Endothelial cell of umbilical vein (primary cell): Measurements from ENCODE around the gene CDC42BPB.

Experiments used
- CTCF ChIP-seq, 2 donors: IDR thresholded peaks; 1 replicate in 1 of 2; 2 replicates in 1 of 2; pipeline ENCODE4 v1.5.1; 2011; ENCODE audit warnings: low read length in 2 of 2, mild to moderate bottlenecking in 2 of 2, moderate library complexity in 2 of 2, control low read depth in 1 of 2, inconsistent platforms in 1 of 2, low read depth in 1 of 2; ENCODE audit not compliant: insufficient read depth in 1 of 2; ENCODE audit errors: extremely low read depth in 1 of 2
- EZH2 ChIP-seq: IDR thresholded peaks from 2 replicates; pipeline ENCODE4 v1.6.1; 2012; ENCODE audit warnings: borderline replicate concordance, low read depth, mild to moderate bottlenecking, moderate library complexity, low read length, inconsistent platforms; ENCODE audit not compliant: severe bottlenecking
- FOS ChIP-seq: IDR thresholded peaks from 2 replicates; pipeline ENCODE4 v1.6.1; 2011; ENCODE audit warnings: mild to moderate bottlenecking, low read length, moderate library complexity, borderline replicate concordance; ENCODE audit not compliant: insufficient read depth
- JUN ChIP-seq: IDR thresholded peaks from 2 replicates; pipeline ENCODE4 v1.6.1; 2011; ENCODE audit warnings: borderline replicate concordance, low read depth; ENCODE audit not compliant: insufficient read length, insufficient read depth

- TF ChIP-seq EZH2 (no peak), CTCF (IDR thresholded peaks at IDR 0.05; ENCODE audit: extremely low read depth in 1 of 2, insufficient read depth in 1 of 2, low read depth in 1 of 2, low read length in 2 of 2) (no peak), FOS (no peak), JUN (no peak)
Observed at GRCh38 chr14:102883554-102883953, 173.8 kb downstream of the CDC42BPB start.
